Endothelial cell of umbilical vein (primary cell): ENCODE results near the gene RTL10. TPM values are rescaled to one million over a fixed set of nuclear protein-coding genes. Genes with fewer than 3 reads are reported as not detected.

Source experiments
- BruUV-seq: library from RNA; stranded (reverse); fragments of 400-500 nt; replicated peaks from 2 replicates; lab custom pipeline; 2021; lab: Mats Ljungman, UMichigan
- CTCF ChIA-PET: fragments of 300-600, 350-600 bp; sonication (Branson Sonifier 250); formaldehyde crosslinking; loops from one replicate; lab custom pipeline; 2021; ENCODE audit warnings: antibody characterized with exemption, inconsistent platforms; lab: Charles Lee
- POLR2A ChIA-PET: fragments of 300-600, 350-600 bp; sonication (Branson Sonifier 250); formaldehyde crosslinking; loops from one replicate; lab custom pipeline; 2021; ENCODE audit warnings: antibody characterized with exemption, inconsistent platforms; lab: Charles Lee
- DNase-seq: peaks from one replicate; pipeline ENCODE4 v3.0.0-alpha.2; 2011; ENCODE audit warnings: low read depth, low spot score
- FAIRE-seq: peaks from 2 replicates; lab custom pipeline; 2011; peaks lifted over from hg19 to GRCh38; lab: Jason Lieb, UNC
- H2AFZ ChIP-seq: 2 replicates; pipeline ENCODE4 v1.6.0; 2012; ENCODE audit warnings: low read depth, low read length, control low read depth, inconsistent platforms
- H3K27ac ChIP-seq: 2 replicates; pipeline ENCODE4 v1.5.1; 2011; ENCODE audit warnings: low read depth, mild to moderate bottlenecking, control low read depth, low read length, moderate library complexity; ENCODE audit not compliant: insufficient read depth
- H3K27me3 ChIP-seq, 2 experiments: 2 replicates each; pipeline versions ENCODE4 v1.6.0 to v1.6.1; 2011; ENCODE audit warnings: low read length in 2 of 2, mixed read lengths in 1 of 2; ENCODE audit not compliant: control insufficient read depth in 2 of 2, insufficient read depth in 2 of 2
- H3K36me3 ChIP-seq, 2 experiments: 2 replicates in 1 of 2; 3 replicates in 1 of 2; pipeline ENCODE4 v1.5.1; 2011; ENCODE audit warnings: low read length in 2 of 2, mild to moderate bottlenecking in 1 of 2, moderate library complexity in 1 of 2; ENCODE audit not compliant: control insufficient read depth in 2 of 2, insufficient read depth in 2 of 2; ENCODE audit errors: extremely low read depth in 1 of 2
- H3K4me1 ChIP-seq: 3 replicates; pipeline ENCODE4 v1.5.1; 2011; ENCODE audit warnings: mild to moderate bottlenecking, low read length; ENCODE audit not compliant: control insufficient read depth, insufficient read depth; ENCODE audit errors: extremely low read depth
- H3K4me2 ChIP-seq: 2 replicates; pipeline ENCODE4 v1.6.1; 2011; ENCODE audit warnings: low read length, control low read depth, mixed read lengths; ENCODE audit not compliant: insufficient read depth
- H3K4me3 ChIP-seq, 3 experiments: fragments of 200-600 bp in 1 of 3; sonication (generic), shearing (Covaris generic) in 1 of 3; replicated peaks in 1 of 3; 2 replicates each; pipeline ENCODE4 v1.5.1; 2011 to 2016; ENCODE audit warnings: control low read depth in 3 of 3, low read length in 3 of 3, mild to moderate bottlenecking in 2 of 3, inconsistent platforms in 1 of 3, low read depth in 1 of 3, moderate library complexity in 1 of 3; ENCODE audit not compliant: insufficient read depth in 1 of 3
- H3K79me2 ChIP-seq: 2 replicates; pipeline ENCODE4 v1.6.0; 2012; ENCODE audit warnings: low read length, inconsistent platforms; ENCODE audit not compliant: control insufficient read depth, insufficient read depth
- H3K9ac ChIP-seq: replicated peaks from 2 replicates; pipeline ENCODE3; 2011; ENCODE audit warnings: low read length, control low read depth; ENCODE audit not compliant: insufficient read depth; ENCODE audit errors: extremely low read depth
- H3K9me1 ChIP-seq: replicated peaks from 3 replicates; pipeline ENCODE4 v1.6.0; 2011; ENCODE audit warnings: mild to moderate bottlenecking, low read length; ENCODE audit not compliant: control insufficient read depth, insufficient read depth; ENCODE audit errors: extremely low read depth
- H3K9me3 ChIP-seq: replicated peaks from 2 replicates; pipeline ENCODE4 v1.5.1; 2012; ENCODE audit warnings: low read length, inconsistent platforms; ENCODE audit not compliant: control insufficient read depth, insufficient read depth
- H4K20me1 ChIP-seq: replicated peaks from 2 replicates; pipeline ENCODE3; 2011; ENCODE audit warnings: mild to moderate bottlenecking, low read length; ENCODE audit not compliant: control insufficient read depth, insufficient read depth; ENCODE audit errors: extremely low read depth
- EZH2 ChIP-seq: IDR thresholded peaks from 2 replicates; pipeline ENCODE4 v1.6.1; 2012; ENCODE audit warnings: borderline replicate concordance, low read depth, mild to moderate bottlenecking, moderate library complexity, low read length, inconsistent platforms; ENCODE audit not compliant: severe bottlenecking
- FOS ChIP-seq: IDR thresholded peaks from 2 replicates; pipeline ENCODE4 v1.6.1; 2011; ENCODE audit warnings: mild to moderate bottlenecking, low read length, moderate library complexity, borderline replicate concordance; ENCODE audit not compliant: insufficient read depth
- GATA2 ChIP-seq: IDR thresholded peaks from 2 replicates; pipeline ENCODE4 v1.7.0; 2011; ENCODE audit warnings: low read depth, mild to moderate bottlenecking, moderate library complexity, mixed read lengths, low read length; ENCODE audit not compliant: insufficient read length, insufficient read depth
- JUN ChIP-seq: IDR thresholded peaks from 2 replicates; pipeline ENCODE4 v1.6.1; 2011; ENCODE audit warnings: borderline replicate concordance, low read depth; ENCODE audit not compliant: insufficient read length, insufficient read depth
- MYC ChIP-seq: IDR thresholded peaks from one replicate; pipeline ENCODE4 v1.6.1; 2011; ENCODE audit warnings: mild to moderate bottlenecking, low read depth, low read length
- POLR2A ChIP-seq: IDR thresholded peaks from 2 replicates; pipeline ENCODE4 v1.6.1; 2012; ENCODE audit warnings: low read depth, mild to moderate bottlenecking, control low read depth, low read length
- POLR2AphosphoS5 ChIP-seq: IDR thresholded peaks from 2 replicates; pipeline ENCODE4 v1.6.1; 2012; ENCODE audit warnings: low read depth, mild to moderate bottlenecking, control low read depth, low read length, moderate library complexity; ENCODE audit not compliant: insufficient read depth
- dilution Hi-C: fragments of 300-500 bp; cut with MboI; formaldehyde crosslinking; loops from one replicate; pipeline ENCODE4 v1.15.0; 2019; ENCODE audit warnings: low sequenced_read_pairs; ENCODE audit not compliant: extremely low pct_ligation_motif_present
- intact Hi-C: fragments of 100-400 bp; cut with micrococcal nuclease; formaldehyde crosslinking; loops from one replicate; pipeline ENCODE4 v1.10.0; 2022
- polyA plus RNA-seq, 4 experiments: library from polyadenylated mRNA; depleted of rRNA in 3 of 4; stranded (reverse) in 3 of 4; unstranded in 1 of 4; fragments of >200 nt; gene quantifications; 2 replicates each; pipeline versions ENCODE4 v1.2.1 to v1.2.3, GENCODE V29; 2011 to 2012; ENCODE audit warnings: missing spikeins in 1 of 4
- total RNA-seq: library from RNA; stranded (reverse); gene quantifications from 2 replicates; pipeline ENCODE4 v1.2.3, GENCODE V29; 2021
- TF ChIP-seq, protein P1 (sequence below), 2 donors: IDR thresholded peaks; 1 replicate in 1 of 2; 2 replicates in 1 of 2; pipeline ENCODE4 v1.5.1; 2011; ENCODE audit warnings: low read length in 2 of 2, mild to moderate bottlenecking in 2 of 2, moderate library complexity in 2 of 2, control low read depth in 1 of 2, inconsistent platforms in 1 of 2, low read depth in 1 of 2; ENCODE audit not compliant: insufficient read depth in 1 of 2; ENCODE audit errors: extremely low read depth in 1 of 2
- TF ChIP-seq, protein P2 (sequence below): IDR thresholded peaks from 2 replicates; pipeline ENCODE4 v1.6.1; 2011; ENCODE audit not compliant: insufficient read depth, insufficient read length

Gene RTL10
- total and polyA plus RNA-seq, 2 donors (not counting 3 experiments of a cell fraction or from before 2014, with no cell fraction given): 31.9 to 40.8 TPM

DNA sequence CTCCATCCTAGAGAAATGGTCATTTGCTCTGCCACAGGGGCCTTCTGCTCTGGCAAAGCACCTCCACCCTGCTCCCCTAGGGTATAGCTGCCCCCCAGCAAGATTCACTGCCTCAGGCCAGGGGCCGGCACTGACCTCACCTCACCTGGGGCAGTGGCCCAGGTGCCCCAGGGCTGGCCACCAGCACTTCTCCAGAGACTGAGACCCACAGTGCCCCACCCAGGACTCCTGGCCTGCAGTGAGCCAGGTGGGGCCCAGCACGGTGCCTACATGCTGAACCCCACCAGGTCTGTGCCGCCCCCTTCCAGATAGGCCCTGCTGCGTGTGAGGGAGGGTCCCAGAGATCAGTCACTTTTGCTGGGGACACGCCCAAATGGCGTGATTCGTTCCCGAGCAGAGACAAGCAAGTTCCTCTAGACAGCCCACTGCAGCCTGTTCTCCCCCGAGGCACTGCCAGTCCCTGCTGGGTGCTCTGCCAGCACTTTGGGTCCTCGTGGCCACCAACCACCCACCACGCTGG lies 10.8 kb downstream of the RTL10 start:
- peak overlapping the region; percentile 80 for H3K27ac ChIP-seq
- peak overlapping the region; percentile 39 for H3K4me2 ChIP-seq
- POLR2A ChIA-PET: interaction anchor here (1.2 to 1.3 kb wide), 2 partner anchors 12 kb away, joined by 3 to 4 read pairs; no protein-coding TSS in a partner anchor

More for the DNA sequence above, 10.8 kb downstream of the RTL10 start:
- Histone ChIP-seq H3K9ac (peak overlapping the region; percentile 19), H3K79me2 (no peaks in the 10 kb centered on the region), H4K20me1 (no peaks in the 10 kb centered on the region), H3K9me3 (no peaks in the 10 kb centered on the region), H3K27me3 (no peaks in the 10 kb centered on the region), H3K4me1 (peaks cover 30% of the 10 kb centered on the region), H3K4me3 (no peak overlapping the region), H2AFZ (peak overlapping the region; percentile 42), H3K9me1 (no peaks in the 10 kb centered on the region), H3K36me3 (no peaks in the 10 kb centered on the region)
- dilution Hi-C loops (no loop called here), intact Hi-C loops (loop anchor here (1.0 to 2.0 kb wide), 4 partner anchors 10 to 71 kb away; partner anchors contain the start of genes GNB1L and RTL10)
- FAIRE-seq: no peak
- no peak for DNase-seq
- TF ChIP-seq GATA2 (no peak), POLR2A (no peak), FOS (no peak), POLR2AphosphoS5 (no peak), EZH2 (no peak), JUN (no peak), MYC (no peak)
- TF ChIP-seq, protein P1, sequence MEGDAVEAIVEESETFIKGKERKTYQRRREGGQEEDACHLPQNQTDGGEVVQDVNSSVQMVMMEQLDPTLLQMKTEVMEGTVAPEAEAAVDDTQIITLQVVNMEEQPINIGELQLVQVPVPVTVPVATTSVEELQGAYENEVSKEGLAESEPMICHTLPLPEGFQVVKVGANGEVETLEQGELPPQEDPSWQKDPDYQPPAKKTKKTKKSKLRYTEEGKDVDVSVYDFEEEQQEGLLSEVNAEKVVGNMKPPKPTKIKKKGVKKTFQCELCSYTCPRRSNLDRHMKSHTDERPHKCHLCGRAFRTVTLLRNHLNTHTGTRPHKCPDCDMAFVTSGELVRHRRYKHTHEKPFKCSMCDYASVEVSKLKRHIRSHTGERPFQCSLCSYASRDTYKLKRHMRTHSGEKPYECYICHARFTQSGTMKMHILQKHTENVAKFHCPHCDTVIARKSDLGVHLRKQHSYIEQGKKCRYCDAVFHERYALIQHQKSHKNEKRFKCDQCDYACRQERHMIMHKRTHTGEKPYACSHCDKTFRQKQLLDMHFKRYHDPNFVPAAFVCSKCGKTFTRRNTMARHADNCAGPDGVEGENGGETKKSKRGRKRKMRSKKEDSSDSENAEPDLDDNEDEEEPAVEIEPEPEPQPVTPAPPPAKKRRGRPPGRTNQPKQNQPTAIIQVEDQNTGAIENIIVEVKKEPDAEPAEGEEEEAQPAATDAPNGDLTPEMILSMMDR (IDR thresholded peaks at IDR 0.05; ENCODE audit: extremely low read depth in 1 of 2, insufficient read depth in 1 of 2, low read depth in 1 of 2, low read length in 2 of 2): no peak
- TF ChIP-seq, protein P2, sequence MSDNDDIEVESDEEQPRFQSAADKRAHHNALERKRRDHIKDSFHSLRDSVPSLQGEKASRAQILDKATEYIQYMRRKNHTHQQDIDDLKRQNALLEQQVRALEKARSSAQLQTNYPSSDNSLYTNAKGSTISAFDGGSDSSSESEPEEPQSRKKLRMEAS: no peak
- no TSS peak for BruUV-seq
- CTCF ChIA-PET: interaction anchor here (0.9 to 2.3 kb wide), 9 partner anchors 10 to 113 kb away, joined by 3 to 12 read pairs (median 7); partner anchors contain the start of genes GNB1L and RTL10
